Neural cell (in vitro differentiated cells): ENCODE measurements around the gene CYP4Z1. TPM values are rescaled to one million over a fixed set of nuclear protein-coding genes. Genes with fewer than 3 reads are reported as not detected.

Source experiments
- H2AFZ ChIP-seq: fragments of 200-600, 300-800 bp; sonication (generic), shearing (Covaris generic); 2 replicates; pipeline ENCODE4 v1.6.0; 2014; ENCODE audit warnings: low read depth, mild to moderate bottlenecking, antibody characterized with exemption, low read length, moderate library complexity
- H3F3A ChIP-seq: fragments of 200-600 bp; shearing (Covaris generic); 2 replicates; pipeline ENCODE4 v1.6.1; 2016; ENCODE audit warnings: mild to moderate bottlenecking, moderate library complexity, mixed read lengths, antibody characterized with exemption, low read length; ENCODE audit not compliant: insufficient read depth, poor library complexity, severe bottlenecking
- H3K27ac ChIP-seq: fragments of 200-600, 300-800 bp; sonication (generic), shearing (Covaris generic); 2 replicates; pipeline ENCODE4 v1.5.1; 2014; ENCODE audit warnings: mild to moderate bottlenecking, low read length, moderate library complexity
- H3K27me3 ChIP-seq: fragments of 300-800, 200-600 bp; sonication (generic), shearing (Covaris generic); 2 replicates; pipeline ENCODE4 v1.6.0; 2014; ENCODE audit warnings: mild to moderate bottlenecking, low read depth, low read length, moderate library complexity; ENCODE audit not compliant: insufficient read depth
- H3K36me3 ChIP-seq: fragments of 300-800, 200-600 bp; sonication (generic), shearing (Covaris generic); 2 replicates; pipeline ENCODE4 v1.5.1; 2014; ENCODE audit warnings: mild to moderate bottlenecking, antibody characterized with exemption, low read length, moderate library complexity; ENCODE audit not compliant: insufficient read depth
- H3K4me2 ChIP-seq: fragments of 300-800, 200-600 bp; sonication (generic), shearing (Covaris generic); 2 replicates; pipeline ENCODE4 v1.6.0; 2014; ENCODE audit warnings: mild to moderate bottlenecking, low read length
- H3K4me3 ChIP-seq: fragments of 300-800, 200-600 bp; sonication (generic), shearing (Covaris generic); 2 replicates; pipeline ENCODE4 v1.5.1; 2014; ENCODE audit warnings: mild to moderate bottlenecking, low read length, moderate library complexity
- H3K79me2 ChIP-seq: fragments of 200-600 bp; shearing (Covaris generic); replicated peaks from 2 replicates; pipeline ENCODE4 v1.6.0; 2014; ENCODE audit warnings: mild to moderate bottlenecking, low read length, moderate library complexity; ENCODE audit not compliant: insufficient read depth
- H3K9ac ChIP-seq: fragments of 300-800, 200-600 bp; sonication (generic), shearing (Covaris generic); 2 replicates; pipeline ENCODE4 v1.6.1; 2016; ENCODE audit warnings: mild to moderate bottlenecking, low read length, mixed read lengths
- H3K9me2 ChIP-seq: fragments of 200-600 bp; shearing (Covaris generic); 2 replicates; pipeline ENCODE4 v1.6.1; 2016; ENCODE audit warnings: mild to moderate bottlenecking, low read length, mixed read lengths; ENCODE audit not compliant: insufficient read depth
- H3K9me3 ChIP-seq: fragments of 200-600, 300-800 bp; sonication (generic), shearing (Covaris generic); 2 replicates; pipeline ENCODE4 v1.6.1; 2016; ENCODE audit warnings: mild to moderate bottlenecking, mixed run types, low read length, moderate library complexity, mixed read lengths
- H4K20me1 ChIP-seq: fragments of 200-600 bp; shearing (Covaris generic); 2 replicates; pipeline ENCODE4 v1.6.1; 2016; ENCODE audit warnings: mild to moderate bottlenecking, mixed run types; ENCODE audit not compliant: insufficient read depth
- CTCF ChIP-seq: fragments of 450-650 bp; IDR thresholded peaks from 2 replicates; pipeline ENCODE4 v1.5.1; 2014; ENCODE audit warnings: antibody characterized with exemption, mild to moderate bottlenecking, moderate library complexity; ENCODE audit not compliant: poor library complexity, severe bottlenecking
- EP300 ChIP-seq: fragments of 450-650 bp; conservative IDR thresholded peaks from 2 replicates; pipeline ENCODE4 v1.6.1; 2014; ENCODE audit warnings: antibody characterized with exemption, mild to moderate bottlenecking, moderate library complexity; ENCODE audit not compliant: poor library complexity, severe bottlenecking
- EZH2 ChIP-seq: fragments of 200-600, 300-800 bp; shearing (Covaris generic), sonication (generic); IDR thresholded peaks from 2 replicates; pipeline ENCODE4 v1.6.1; 2014; ENCODE audit warnings: antibody characterized with exemption, low read length, borderline replicate concordance, mild to moderate bottlenecking; ENCODE audit not compliant: insufficient read depth, poor library complexity, severe bottlenecking
- MXI1 ChIP-seq: fragments of 450-650 bp; conservative IDR thresholded peaks from 2 replicates; pipeline ENCODE4 v1.6.1; 2014; ENCODE audit warnings: antibody characterized with exemption, mild to moderate bottlenecking; ENCODE audit not compliant: poor library complexity, severe bottlenecking
- POLR2AphosphoS5 ChIP-seq: IDR thresholded peaks from 2 replicates; pipeline ENCODE4 v1.6.1; 2012
- RAD21 ChIP-seq: fragments of 450-650 bp; conservative IDR thresholded peaks from 2 replicates; pipeline ENCODE4 v1.6.1; 2014; ENCODE audit warnings: antibody characterized with exemption, mild to moderate bottlenecking, moderate library complexity
- SMC3 ChIP-seq: fragments of 450-650 bp; conservative IDR thresholded peaks from 2 replicates; pipeline ENCODE4 v1.6.1; 2014; ENCODE audit warnings: antibody characterized with exemption, mild to moderate bottlenecking, moderate library complexity; ENCODE audit not compliant: poor library complexity
- TAF1 ChIP-seq: IDR thresholded peaks from 2 replicates; pipeline ENCODE4 v1.6.1; 2012; ENCODE audit warnings: low read depth
- polyA plus RNA-seq: library from polyadenylated mRNA; depleted of rRNA; stranded (reverse); fragments of >200 nt; gene quantifications from 2 replicates; pipeline ENCODE4 v1.2.3, GENCODE V29; 2014
- TF ChIP-seq, protein P1 (sequence below): IDR thresholded peaks from 2 replicates; pipeline ENCODE4 v1.6.1; 2012; ENCODE audit warnings: borderline replicate concordance

CYP4Z1 gene
- polyA plus RNA-seq, 1 donor from 2014 or later: 0.51 TPM

DNA sequence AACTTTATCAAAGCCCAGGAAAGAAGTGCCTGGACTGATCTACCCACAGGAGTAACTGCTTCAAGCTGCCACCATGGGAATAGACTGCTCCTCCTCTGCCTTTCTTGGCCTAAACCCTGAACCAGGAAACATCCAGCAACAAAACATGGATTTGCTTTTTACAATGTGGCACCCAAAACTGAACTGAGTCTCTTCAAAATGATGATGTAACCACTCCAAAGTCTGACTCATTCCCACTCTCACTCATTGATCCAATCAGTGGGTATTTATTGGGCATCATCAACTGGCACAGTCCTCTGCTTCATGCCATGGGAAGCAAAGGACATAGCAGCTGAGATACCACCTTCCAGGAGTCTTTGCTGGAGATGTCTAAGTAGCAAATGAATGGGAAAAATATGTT, 93.7 kb downstream of the CYP4Z1 start:
- H3K9ac ChIP-seq: no peak overlapping the region
- no peaks in the 10 kb centered on the region for H4K20me1 ChIP-seq
- no peaks in the 10 kb centered on the region for H3K36me3 ChIP-seq
- no peak overlapping the region for H3K4me2 ChIP-seq
- TF ChIP-seq MXI1 (no peak), POLR2AphosphoS5 (no peak), RAD21 (no peak), SMC3 (no peak), TAF1 (no peak), EZH2 (no peak), CTCF (no peak), EP300 (no peak)
- TF ChIP-seq, protein P1, sequence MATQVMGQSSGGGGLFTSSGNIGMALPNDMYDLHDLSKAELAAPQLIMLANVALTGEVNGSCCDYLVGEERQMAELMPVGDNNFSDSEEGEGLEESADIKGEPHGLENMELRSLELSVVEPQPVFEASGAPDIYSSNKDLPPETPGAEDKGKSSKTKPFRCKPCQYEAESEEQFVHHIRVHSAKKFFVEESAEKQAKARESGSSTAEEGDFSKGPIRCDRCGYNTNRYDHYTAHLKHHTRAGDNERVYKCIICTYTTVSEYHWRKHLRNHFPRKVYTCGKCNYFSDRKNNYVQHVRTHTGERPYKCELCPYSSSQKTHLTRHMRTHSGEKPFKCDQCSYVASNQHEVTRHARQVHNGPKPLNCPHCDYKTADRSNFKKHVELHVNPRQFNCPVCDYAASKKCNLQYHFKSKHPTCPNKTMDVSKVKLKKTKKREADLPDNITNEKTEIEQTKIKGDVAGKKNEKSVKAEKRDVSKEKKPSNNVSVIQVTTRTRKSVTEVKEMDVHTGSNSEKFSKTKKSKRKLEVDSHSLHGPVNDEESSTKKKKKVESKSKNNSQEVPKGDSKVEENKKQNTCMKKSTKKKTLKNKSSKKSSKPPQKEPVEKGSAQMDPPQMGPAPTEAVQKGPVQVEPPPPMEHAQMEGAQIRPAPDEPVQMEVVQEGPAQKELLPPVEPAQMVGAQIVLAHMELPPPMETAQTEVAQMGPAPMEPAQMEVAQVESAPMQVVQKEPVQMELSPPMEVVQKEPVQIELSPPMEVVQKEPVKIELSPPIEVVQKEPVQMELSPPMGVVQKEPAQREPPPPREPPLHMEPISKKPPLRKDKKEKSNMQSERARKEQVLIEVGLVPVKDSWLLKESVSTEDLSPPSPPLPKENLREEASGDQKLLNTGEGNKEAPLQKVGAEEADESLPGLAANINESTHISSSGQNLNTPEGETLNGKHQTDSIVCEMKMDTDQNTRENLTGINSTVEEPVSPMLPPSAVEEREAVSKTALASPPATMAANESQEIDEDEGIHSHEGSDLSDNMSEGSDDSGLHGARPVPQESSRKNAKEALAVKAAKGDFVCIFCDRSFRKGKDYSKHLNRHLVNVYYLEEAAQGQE: no peak
- no peak overlapping the region for H2AFZ ChIP-seq
- no peak overlapping the region for H3K27ac ChIP-seq
- no peak overlapping the region for H3K4me3 ChIP-seq
- no peaks in the 10 kb centered on the region for H3K9me3 ChIP-seq
- no peaks in the 10 kb centered on the region for H3F3A ChIP-seq
- no peaks in the 10 kb centered on the region for H3K9me2 ChIP-seq
- no peaks in the 10 kb centered on the region for H3K27me3 ChIP-seq
- no peaks in the 10 kb centered on the region for H3K79me2 ChIP-seq

DNA sequence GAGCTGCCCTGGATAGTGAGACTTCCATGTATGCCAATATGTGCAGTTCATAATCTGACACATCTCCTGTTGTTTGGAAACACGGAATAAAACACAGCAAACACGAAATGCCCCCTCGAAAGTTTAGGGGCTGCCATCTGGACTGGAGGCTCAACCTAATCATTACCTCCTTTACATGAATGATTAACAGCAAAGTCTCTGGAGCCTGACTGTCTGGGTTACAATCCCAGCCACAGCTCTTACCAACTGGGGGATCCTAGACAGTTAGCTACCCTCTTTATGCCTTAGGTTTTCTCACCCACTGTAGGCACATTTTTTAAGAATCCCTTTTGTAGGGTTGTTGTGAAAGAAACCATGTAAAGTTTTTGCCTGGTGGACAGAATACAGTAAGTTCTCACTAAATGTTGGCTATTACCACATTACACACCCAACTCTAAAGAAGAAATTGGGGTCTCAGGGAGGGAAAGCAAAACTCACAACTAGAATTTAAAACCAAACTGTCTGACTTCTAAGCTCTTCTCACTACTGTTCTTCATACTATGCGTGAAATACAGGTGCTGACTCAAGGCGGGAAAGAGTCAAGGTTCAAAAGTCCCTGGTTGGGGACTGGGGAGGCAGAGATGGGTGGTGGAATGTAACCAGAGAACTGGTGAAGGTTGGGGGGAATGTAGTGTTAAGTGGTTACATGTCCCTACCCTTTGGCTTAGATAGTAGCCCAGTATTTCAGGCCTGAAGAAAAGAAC, 94.4 kb downstream of the CYP4Z1 start:
- Histone ChIP-seq H3K9ac (no peak overlapping the region), H3K4me3 (no peak overlapping the region), H3K9me3 (no peaks in the 10 kb centered on the region), H3K4me2 (no peak overlapping the region), H3K27me3 (no peaks in the 10 kb centered on the region), H3K79me2 (no peaks in the 10 kb centered on the region), H4K20me1 (no peaks in the 10 kb centered on the region), H3K27ac (no peak overlapping the region), H2AFZ (no peak overlapping the region), H3K36me3 (no peaks in the 10 kb centered on the region), H3F3A (no peaks in the 10 kb centered on the region), H3K9me2 (no peaks in the 10 kb centered on the region)
- no peak for TF ChIP-seq RAD21
- TF ChIP-seq POLR2AphosphoS5: no peak
- no peak for TF ChIP-seq EP300
- no peak for TF ChIP-seq SMC3
- TF ChIP-seq MXI1: no peak
